Muscle layer of duodenum (tissue), 2 donors: Measurements from ENCODE around the gene MSANTD7.

Experiments used
- H3K27ac ChIP-seq: one replicate; pipeline ENCODE4 v1.7.0; 2013; ENCODE audit warnings: mild to moderate bottlenecking, low read length
- H3K27me3 ChIP-seq: one replicate; pipeline ENCODE4 v1.7.0; 2013; ENCODE audit warnings: low read depth, mild to moderate bottlenecking, control low read depth, low read length
- H3K36me3 ChIP-seq, 2 donors: one replicate each; pipeline ENCODE4 v1.7.0; 2013; ENCODE audit warnings: low read length in 2 of 2, control low read depth in 1 of 2, mild to moderate bottlenecking in 1 of 2; ENCODE audit not compliant: insufficient read depth in 2 of 2, control insufficient read depth in 1 of 2
- H3K4me1 ChIP-seq, 2 donors: one replicate each; pipeline ENCODE4 v1.7.0; 2013; ENCODE audit warnings: low read length in 2 of 2, mild to moderate bottlenecking in 2 of 2, control low read depth in 1 of 2, moderate library complexity in 1 of 2; ENCODE audit not compliant: insufficient read depth in 2 of 2, control insufficient read depth in 1 of 2
- H3K4me3 ChIP-seq, 2 donors: one replicate each; pipeline ENCODE4 v1.7.0; 2013; ENCODE audit warnings: low read length in 2 of 2, low read depth in 1 of 2, mild to moderate bottlenecking in 1 of 2
- H3K9me3 ChIP-seq, 2 donors: one replicate each; pipeline ENCODE4 v1.7.0; 2013; ENCODE audit warnings: low read length in 2 of 2, control low read depth in 1 of 2, mild to moderate bottlenecking in 1 of 2; ENCODE audit not compliant: control insufficient read depth in 1 of 2
- donor health status: healthy.

The MSANTD7 gene

GRCh38 chr10:14820010-14820774 is 17.9 kb upstream of the MSANTD7 start:
- peaks cover 0 to 10% of the 10 kb centered on the region in 2 donors for H3K4me1 ChIP-seq
- no peak overlapping the region for H3K27ac ChIP-seq
- H3K36me3 ChIP-seq: no peaks in the 10 kb centered on the region
- no peaks in the 10 kb centered on the region for H3K9me3 ChIP-seq
- no peak overlapping the region for H3K4me3 ChIP-seq
- H3K27me3 ChIP-seq: no peaks in the 10 kb centered on the region

- H3K36me3 ChIP-seq: no peaks in the 10 kb centered on the region
- H3K4me1 ChIP-seq: peaks cover 0 to 10% of the 10 kb centered on the region in 2 donors
- H3K27me3 ChIP-seq: no peaks in the 10 kb centered on the region
- no peaks in the 10 kb centered on the region for H3K9me3 ChIP-seq
- H3K27ac ChIP-seq: no peak overlapping the region
- H3K4me3 ChIP-seq: no peak overlapping the region
Measured at GRCh38 chr10:14820775-14821154, 17.3 kb upstream of the MSANTD7 start.

- Histone ChIP-seq H3K4me1 (peaks cover 0 to 10% of the 10 kb centered on the region in 2 donors), H3K36me3 (no peaks in the 10 kb centered on the region), H3K4me3 (no peak overlapping the region), H3K9me3 (no peaks in the 10 kb centered on the region), H3K27me3 (no peaks in the 10 kb centered on the region), H3K27ac (no peak overlapping the region)
Measured at GRCh38 chr10:14821635-14822375, 16.3 kb upstream of the MSANTD7 start.

GRCh38 chr10:14822879-14823755 is 15.0 kb upstream of the MSANTD7 start:
- Histone ChIP-seq H3K36me3 (no peaks in the 10 kb centered on the region), H3K9me3 (no peaks in the 10 kb centered on the region), H3K4me1 (peaks cover 0 to 10% of the 10 kb centered on the region in 2 donors), H3K4me3 (no peak overlapping the region), H3K27ac (no peak overlapping the region), H3K27me3 (no peaks in the 10 kb centered on the region)

- H3K4me1 ChIP-seq: peaks cover 0 to 10% of the 10 kb centered on the region in 2 donors
- no peaks in the 10 kb centered on the region for H3K27me3 ChIP-seq
- no peaks in the 10 kb centered on the region for H3K9me3 ChIP-seq
- H3K36me3 ChIP-seq: no peaks in the 10 kb centered on the region
- no peak overlapping the region for H3K4me3 ChIP-seq
- no peak overlapping the region for H3K27ac ChIP-seq
Measured at GRCh38 chr10:14823966-14824365, 14.1 kb upstream of the MSANTD7 start.

GRCh38 chr10:14826076-14826829 is 11.9 kb upstream of the MSANTD7 start:
- no peak overlapping the region for H3K4me3 ChIP-seq
- no peaks in the 10 kb centered on the region for H3K9me3 ChIP-seq
- no peaks in the 10 kb centered on the region for H3K36me3 ChIP-seq
- peaks cover 0 to 10% of the 10 kb centered on the region in 2 donors for H3K4me1 ChIP-seq
- H3K27me3 ChIP-seq: no peaks in the 10 kb centered on the region
- H3K27ac ChIP-seq: no peak overlapping the region

- H3K27ac ChIP-seq: no peak overlapping the region
- no peaks in the 10 kb centered on the region for H3K36me3 ChIP-seq
- no peaks in the 10 kb centered on the region for H3K9me3 ChIP-seq
- H3K4me3 ChIP-seq: no peak overlapping the region
- no peaks in the 10 kb centered on the region for H3K27me3 ChIP-seq
- H3K4me1 ChIP-seq: peaks cover 0 to 4% of the 10 kb centered on the region in 2 donors
Measured at GRCh38 chr10:14833106-14833505, 5.0 kb upstream of the MSANTD7 start.

GRCh38 chr10:14836208-14836607 is 1.9 kb upstream of the MSANTD7 start:
- no peak overlapping the region for H3K27ac ChIP-seq
- peaks cover 0 to 14% of the 10 kb centered on the region in 2 donors for H3K4me1 ChIP-seq
- peaks cover 0 to 14% of the 10 kb centered on the region in 2 donors for H3K36me3 ChIP-seq
- no peak overlapping the region for H3K4me3 ChIP-seq
- H3K9me3 ChIP-seq: no peaks in the 10 kb centered on the region
- H3K27me3 ChIP-seq: no peaks in the 10 kb centered on the region

- no peaks in the 10 kb centered on the region for H3K27me3 ChIP-seq
- no peaks in the 10 kb centered on the region for H3K9me3 ChIP-seq
- peaks cover 0 to 14% of the 10 kb centered on the region in 2 donors for H3K4me1 ChIP-seq
- peak overlapping the region; percentile 70 to 96 for H3K4me3 ChIP-seq
- H3K36me3 ChIP-seq: peaks cover 9 to 22% of the 10 kb centered on the region in 2 donors
- peak overlapping the region; percentile 91 for H3K27ac ChIP-seq
Measured at GRCh38 chr10:14837003-14837756, 926 bp upstream of the MSANTD7 start.

- Histone ChIP-seq H3K4me3 (peak overlapping the region; percentile 70 to 96), H3K4me1 (peaks cover 0 to 14% of the 10 kb centered on the region in 2 donors), H3K36me3 (peaks cover 25 to 38% of the 10 kb centered on the region in 2 donors), H3K9me3 (no peaks in the 10 kb centered on the region), H3K27ac (peak overlapping the region; percentile 87), H3K27me3 (no peaks in the 10 kb centered on the region)
Measured at GRCh38 chr10:14838582-14839304, 637 bp downstream of the MSANTD7 start.
